GM19452 (cell line): Measurements from ENCODE around the gene COL21A1.

Experiments used
- ATAC-seq: cut with Tn5 transposase; IDR thresholded peaks from one replicate; pipeline ENCODE4 v1.9.1; 2021; ENCODE audit not compliant: unreplicated experiment

Gene COL21A1

DNA sequence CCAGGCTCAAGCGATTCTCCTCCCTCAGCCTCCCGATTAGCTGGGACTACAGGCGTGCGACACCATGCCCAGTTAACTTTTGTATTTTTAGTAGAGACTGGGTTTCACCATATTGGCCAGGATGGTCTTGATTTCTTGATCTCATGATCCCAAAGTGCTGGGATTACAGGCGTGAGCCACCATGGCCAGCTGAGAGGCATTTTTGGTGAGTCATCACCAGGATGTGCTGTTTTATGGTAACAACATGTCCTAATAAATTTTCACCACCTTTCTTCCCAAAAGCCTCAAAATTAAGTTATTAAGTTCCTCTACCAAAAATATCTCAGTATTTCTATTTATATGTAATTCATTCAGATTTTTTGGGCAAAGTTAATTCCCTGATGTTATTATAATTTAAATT is 53.5 kb downstream of the COL21A1 start:
- no peak for ATAC-seq

DNA sequence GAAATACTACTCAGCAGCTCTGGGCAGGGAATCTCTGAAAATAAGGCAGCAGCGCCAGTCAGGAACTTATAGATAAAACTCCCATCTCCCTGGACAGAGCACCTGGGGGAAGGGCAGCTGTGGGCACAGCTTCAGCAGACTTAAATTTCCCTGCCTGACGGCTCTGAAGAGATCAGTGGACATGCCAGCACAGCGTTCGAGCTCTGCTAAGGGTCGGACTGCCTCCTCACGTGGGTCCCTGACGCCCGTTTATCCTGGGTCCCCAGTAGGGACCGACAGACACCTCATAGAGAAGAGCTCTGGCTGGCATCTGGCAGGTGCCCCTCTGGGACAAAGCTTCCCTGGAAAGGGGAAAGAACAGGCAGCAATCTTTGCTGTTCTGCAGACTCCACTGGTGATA is 59.0 kb downstream of the COL21A1 start:
- no peak for ATAC-seq

DNA sequence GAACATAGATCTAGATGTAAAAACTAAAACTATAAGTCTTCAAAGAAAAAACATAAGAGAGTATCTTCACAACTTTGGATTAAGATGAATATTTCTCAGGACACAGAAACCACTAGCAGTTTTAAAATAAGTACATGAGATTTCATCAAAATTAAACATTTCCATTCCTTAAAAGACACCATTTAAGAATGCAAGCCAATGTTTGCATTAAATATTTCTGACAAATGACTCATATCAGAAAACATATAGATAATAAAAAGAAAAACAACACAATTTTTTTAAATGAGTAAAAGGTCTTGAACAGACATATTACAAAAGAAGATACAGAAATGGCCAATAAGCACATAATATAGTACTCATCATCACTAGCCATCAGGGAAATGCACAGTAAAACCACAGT is 59.7 kb downstream of the COL21A1 start:
- no peak for ATAC-seq

DNA sequence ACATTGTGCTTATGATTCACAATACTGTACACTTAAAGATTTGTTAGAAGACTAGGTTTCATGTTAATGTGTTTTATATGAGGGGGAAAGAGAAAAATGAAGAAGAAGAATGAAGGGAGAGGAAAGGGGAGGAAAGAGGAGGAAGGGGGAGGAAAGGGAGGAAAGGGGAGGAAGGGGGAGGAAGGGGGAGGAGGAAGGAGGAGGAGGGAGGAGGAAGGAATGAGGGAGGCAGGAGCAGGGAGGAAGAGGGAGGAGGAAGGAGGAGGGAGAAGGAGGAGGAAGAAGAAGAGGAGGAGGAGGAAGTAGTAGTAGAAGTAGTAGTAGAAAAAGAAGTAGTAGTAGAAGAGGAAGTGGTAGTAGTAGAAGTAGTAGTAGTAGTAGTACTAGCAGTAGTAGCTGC is 70.6 kb downstream of the COL21A1 start:
- ATAC-seq, result no peak

DNA sequence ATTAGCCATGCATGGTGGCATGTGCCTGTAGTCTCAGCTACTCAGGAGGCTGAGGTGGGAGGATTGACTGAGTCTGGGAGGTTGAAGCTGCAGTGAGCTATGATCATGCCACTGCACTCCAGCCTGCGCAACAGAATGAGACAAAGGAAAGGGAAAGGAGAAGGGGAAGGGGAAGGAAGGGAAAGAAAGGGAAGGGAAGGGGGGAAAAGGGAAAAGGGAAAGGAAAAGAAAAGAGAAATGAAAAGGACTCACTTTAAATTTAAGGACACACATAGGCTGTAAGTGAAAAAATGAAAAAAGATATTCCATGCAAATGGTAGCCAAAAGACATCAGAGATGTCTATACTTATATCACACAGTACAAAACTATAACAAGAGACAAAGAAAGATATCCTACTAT is 74.2 kb downstream of the COL21A1 start:
- no peak for ATAC-seq

DNA sequence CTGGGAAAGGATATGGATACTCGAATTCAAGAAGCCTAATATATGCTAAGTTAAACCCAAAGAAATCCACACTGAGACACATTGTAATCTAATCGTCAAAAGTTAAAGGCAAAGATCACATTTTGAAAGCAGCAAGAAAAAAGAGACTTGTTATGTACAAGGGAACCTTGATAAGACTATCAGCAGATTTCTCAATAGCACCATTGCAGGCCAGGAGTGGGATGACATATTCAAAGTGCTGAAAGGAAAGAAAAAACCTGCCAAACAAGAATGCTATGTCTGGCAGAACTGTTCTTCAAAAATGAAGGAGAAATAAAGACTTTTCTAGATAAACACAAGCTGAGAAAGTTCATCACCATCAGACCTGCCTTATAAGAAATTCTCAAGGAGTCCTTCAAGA is 75.2 kb downstream of the COL21A1 start:
- ATAC-seq, result no peak

DNA sequence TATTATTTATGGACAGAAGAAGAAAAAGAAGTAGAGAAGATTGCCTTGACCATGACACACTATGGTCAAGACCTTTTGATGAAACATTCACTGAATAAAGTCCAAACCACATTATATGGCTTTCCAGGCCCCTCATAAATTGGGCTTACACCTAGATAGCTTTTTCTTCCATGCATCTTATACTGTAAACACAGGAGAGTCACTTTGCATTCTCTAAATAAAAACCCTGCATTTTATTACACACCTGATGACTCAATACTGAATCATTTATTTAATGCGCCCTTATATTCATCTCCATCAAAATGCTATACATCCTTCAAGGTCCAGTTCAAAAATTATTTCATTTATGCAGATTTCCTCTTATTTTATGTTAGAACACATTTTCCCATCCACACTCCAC is 78.0 kb downstream of the COL21A1 start:
- no peak for ATAC-seq

DNA sequence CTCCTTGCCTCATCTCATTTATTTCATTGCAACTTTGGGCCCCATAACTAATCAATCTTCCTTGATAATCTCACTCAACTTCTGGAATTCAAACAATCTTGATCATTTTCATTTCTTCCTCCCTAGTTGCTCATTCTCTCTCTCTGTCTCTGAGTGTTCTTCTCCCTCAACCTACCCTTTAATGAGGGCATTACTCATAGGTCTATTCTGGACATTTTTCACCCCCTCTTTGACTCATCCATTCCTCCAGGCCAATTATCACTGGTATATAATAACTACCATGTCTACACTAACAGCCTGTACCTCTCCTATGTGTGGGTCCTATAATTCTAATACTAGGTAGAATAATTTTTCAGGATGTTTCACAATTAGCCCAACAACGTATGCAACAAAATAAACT is 78.8 kb downstream of the COL21A1 start:
- ATAC-seq, result no peak

DNA sequence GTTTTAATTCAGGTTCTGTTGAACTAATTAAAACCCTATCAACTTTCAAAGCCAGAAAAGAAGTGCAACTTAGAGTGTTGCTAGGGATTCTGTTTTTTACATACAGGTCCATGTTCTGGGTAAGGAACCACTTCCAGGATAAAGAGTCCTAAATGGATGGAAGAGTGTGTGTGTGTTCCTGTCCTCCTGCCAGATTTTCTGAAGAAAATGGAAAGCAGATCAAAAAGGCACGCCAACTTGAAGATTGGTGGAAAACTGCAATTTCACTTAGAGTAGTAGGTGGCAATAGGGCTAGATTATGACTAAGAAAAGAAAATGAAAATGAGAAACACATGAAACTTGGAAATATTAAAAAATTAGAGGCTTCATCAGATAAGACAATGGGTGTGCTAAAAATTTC is 85.3 kb downstream of the COL21A1 start:
- no peak for ATAC-seq

DNA sequence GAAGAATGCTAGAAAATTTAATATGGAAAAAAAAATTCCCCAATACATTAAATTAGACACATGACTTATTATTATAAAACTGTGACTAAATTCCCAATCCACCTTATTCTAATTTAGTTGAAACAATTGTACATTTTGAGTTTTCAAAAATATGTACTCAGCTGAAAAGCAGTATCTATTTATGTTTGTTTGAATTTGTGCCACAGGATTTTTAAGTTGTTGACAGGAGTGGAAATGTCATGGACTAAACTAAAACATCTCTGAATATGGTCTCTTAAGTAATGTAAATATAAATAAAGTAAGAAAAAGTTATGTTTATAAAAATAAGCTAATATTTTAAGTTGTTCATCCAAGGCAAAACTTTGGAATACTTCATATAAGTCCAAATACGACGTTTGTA is 86.9 kb downstream of the COL21A1 start:
- ATAC-seq, result no peak

DNA sequence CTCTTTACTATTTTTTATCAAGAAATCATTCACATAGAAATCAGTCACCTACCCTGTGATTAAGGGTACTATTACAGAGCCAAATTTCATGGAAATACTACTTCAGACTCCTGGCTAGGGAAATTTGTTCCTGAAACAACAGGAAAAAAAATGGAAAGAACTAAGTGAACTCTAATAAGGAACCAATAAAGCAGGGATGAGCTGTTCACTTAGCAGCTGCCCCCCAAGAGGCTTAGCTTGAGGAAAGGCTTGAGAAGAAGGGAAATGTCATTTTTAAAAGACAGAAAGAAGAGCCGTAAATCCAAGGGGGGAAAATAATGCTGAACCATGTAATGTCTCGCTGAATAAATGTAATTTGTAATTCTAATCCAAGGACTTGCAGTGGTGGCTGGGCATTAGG is 88.8 kb downstream of the COL21A1 start:
- ATAC-seq, result no peak

DNA sequence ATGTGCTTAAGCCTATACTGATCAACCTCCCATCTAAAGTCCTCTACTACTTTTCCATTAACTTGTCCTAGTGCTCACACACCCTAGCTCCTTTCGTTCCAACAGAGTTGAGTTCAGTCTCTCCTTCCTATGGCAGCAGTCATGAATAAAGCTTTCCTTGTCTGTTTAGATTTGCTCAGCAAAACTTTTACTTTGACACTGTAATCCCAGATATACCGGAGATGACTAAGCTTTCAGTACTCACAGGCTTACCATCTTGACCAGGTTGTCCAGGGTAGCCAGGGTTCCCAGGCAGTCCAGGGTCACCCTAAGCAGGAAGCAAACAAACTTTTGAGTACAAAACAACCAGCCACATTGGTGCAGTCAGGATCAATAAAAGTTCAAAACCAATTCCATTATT is 90.7 kb downstream of the COL21A1 start:
- ATAC-seq, result no peak

DNA sequence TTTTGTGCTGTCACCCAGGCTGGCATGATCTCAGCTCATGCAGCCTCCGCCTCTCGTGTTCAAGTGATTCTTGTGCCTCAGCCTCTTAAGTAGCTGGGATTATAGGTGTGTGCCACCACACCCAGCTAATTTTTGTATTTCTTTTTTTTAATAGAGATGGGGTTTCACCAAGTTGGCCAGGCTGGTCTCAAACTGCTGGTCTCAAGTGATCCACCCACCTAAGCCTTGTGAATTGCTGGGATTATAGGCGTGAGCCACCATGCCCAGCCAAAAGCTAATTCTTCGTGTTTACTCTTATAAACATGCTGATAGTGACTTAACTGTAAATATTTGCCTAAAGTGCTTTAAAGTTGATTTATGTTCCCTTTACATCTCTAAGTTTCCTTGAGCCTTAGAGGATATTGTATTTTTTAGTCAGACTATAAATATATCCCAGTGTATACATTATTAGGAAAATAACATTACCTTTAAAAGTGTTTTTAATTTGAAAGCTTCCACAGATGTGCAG is 91.7 kb downstream of the COL21A1 start:
- ATAC-seq, result no peak

DNA sequence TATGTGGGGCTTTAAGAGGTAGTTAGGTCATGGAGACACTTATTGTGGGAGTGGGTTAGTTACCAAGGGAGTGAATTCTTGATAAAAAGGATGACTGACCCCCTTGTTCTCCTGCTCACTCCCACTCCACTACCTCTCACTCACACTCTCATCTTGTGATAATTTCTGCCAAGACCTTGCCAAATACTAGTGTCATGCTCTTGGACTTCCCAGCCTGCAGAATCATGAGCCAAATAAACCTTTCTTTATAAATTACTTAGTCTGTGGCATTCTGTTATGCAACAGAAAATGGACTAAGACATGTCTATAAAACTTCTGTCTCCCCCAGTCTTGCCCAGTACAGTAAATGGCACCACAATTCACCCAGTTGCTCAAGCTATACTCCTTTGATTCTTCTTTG is 93.3 kb downstream of the COL21A1 start:
- no peak for ATAC-seq

DNA sequence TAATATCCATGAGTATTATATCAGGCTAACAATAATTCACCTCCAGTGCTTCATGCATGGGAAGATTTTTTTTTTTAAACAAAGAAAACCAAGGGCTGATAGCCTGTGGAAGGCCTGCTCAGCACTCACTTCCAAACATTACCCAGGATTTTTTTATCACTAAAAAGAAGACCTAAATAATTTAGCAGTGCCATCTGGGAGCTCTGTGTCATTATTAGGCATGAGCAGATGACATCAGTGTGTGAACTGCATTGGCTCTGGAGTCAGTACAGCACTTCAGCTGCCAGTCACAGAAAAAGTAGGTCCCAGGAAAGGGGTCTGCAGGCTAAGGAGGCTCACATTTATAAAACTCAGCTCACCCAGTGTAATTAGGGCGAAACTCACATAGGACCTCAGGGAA is 94.8 kb downstream of the COL21A1 start:
- no peak for ATAC-seq

DNA sequence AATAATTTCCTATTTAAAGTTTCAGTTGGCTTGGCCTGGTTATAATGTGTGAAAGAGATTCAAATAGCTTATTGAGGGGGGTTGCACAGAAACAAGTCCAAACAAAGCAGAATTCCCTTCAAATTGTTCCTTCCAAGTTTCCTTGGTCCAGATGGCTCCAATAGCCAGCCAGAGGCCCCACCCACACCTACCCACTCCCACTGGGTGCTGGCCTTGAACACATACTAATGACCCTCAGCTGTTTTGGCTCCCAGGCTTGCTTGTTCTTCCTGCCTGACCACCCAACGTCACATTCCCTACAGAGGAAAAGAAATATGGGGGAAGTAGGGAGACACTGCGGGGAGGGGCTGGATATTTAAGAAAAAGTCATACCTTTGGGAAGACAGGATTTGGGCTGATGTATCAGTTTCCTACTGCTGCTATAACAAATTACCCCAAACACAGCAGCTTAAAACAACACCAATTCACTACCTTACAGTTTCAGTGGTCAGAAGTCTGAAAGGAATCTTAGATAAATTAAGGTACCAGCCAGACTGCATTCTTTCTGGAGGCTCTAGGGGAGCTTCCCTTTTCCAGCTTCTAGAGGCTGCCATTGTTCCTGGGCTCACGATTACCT is 95.7 kb downstream of the COL21A1 start:
- ATAC-seq, result no peak

DNA sequence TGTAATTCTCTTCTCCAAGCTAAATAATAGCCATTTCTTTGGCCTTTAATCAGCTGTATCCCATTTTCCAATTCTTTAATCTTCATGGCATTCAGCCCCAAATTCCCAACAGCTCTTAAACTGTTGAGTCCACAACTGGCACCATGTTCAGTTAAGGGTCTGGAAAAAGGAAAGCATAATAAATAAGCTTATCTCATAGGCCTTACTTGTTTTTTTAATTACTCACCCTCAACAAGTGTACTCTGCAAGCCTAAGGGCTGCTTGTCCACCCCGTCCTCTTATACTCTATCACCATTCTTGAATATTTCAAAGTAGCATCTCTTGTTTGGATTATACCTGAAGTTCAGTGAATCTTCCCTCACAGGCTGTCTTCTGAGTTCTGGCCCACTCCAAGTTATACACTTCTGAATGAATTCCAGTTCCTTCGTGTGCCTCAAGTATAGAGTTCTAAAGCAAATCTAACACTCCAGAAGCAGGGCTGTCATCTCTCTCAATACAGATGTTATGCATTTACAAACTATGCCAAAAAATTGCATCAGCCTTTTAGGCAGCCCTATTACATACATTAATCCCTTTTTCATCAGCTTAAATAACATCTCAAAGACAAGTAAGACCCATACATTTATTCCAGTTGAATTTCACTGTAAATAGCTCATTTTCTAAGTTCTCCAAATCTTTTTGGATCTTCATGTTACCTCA is 98.7 kb downstream of the COL21A1 start:
- ATAC-seq, result no peak

DNA sequence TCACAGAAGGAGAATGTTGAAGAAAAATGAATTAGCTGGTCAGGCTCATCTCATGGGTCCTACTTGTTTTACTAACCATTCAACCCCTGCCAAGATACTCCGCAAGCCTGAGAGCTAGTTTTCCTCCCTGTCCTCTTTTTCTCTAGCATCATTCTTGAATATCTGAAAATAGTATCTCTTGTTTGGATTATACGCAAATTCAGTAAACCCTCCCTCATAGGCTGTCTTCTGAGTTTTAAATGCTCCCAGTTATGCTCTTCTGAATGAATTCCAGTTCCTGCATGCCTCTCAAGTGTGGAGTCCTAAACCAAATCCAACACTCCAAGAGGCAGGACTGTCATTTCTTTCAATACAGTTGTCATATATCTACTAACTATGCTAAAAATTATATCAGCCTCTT is 99.6 kb downstream of the COL21A1 start:
- no peak for ATAC-seq

DNA sequence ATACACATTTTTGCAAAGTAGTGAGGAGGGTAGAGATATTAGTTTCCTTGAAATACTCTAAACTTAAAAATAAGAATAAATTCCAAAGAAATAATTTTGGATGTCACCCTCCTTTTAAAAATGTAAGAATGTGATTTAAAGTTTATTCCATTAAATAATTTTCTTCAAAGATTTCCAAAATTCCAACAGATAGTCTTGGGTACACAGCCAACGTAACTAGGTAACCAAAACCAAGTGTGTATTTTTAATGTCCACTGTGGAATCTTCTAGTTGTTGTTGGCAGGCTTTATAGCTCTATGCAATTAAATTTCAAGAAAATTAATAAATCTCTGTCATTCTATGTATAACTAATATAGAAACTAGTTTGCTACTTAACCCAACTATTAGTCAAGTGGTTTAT is 101.3 kb downstream of the COL21A1 start:
- no peak for ATAC-seq

DNA sequence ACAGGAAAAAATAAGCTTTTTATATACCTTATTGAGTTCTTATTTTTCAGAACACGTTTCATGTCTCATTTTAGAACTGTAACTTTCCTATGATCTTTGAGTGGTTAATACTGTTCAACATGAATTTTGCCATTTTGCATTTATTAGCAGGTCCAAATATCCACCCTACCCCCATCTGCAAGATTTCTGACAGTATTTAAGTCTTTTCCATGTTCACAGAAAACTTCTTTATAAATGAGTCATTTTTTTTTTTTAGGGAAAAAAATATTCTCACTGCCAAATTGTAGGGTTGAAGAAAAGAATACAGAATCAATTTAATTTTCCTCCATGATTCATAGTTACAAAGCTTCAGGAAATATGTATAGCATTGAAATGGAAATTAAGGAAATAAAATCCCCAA is 101.8 kb downstream of the COL21A1 start:
- ATAC-seq, result no peak

DNA sequence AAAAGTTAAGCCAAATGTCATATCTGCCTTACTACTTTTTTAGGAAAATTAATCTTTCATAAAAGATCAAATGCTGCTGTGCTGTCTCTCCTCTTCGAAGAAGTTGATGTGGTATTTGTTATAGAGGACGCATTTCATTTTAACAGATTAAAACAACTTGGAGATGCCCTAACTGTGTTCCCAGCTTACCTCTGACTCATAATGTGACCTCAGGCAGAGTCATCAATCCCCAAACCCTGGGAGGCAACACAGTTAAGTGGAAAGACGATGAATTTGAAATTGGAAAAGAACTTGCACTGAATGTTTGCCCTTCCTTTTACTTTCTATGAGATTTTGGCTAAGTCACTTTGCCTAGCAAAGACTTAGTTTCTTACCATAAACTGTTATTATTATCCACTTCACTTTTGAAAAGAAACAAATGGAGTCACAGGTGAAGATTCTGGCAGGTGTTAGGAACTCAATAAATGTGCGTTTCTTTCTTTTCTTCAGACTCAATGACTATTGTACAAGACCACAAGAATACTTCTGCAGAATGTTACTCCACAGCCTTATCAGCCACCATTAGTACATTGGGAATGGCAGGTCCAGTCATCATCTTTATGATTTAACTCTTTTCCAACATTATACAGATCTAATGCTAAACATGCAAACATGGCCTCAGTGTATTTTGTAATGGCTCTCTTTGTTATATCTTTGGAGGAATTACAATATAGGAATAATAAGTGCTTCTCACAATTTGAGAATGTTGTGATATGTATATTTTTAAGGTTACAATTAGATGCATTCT is 102.6 kb downstream of the COL21A1 start:
- ATAC-seq, result no peak

DNA sequence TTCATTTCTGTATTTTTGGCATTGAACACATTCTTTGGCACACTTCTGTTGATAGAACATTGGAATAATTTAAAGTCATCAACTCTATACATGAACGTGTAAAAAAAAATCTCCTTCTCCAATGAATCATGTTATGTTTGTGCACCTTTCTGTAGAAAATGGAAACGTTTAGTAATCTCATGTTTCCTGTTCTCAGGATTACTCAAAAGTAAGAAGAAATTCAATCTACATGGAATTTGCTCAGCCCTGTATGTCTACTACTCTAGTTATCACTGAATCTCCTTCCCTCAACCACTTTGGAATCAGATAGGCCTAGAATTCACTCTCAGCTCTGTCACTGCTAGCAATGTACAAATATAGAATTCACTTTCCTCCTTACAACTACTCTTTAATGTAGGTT is 103.6 kb downstream of the COL21A1 start:
- no peak for ATAC-seq
